HepG2 (cell line): ENCODE results near the gene ZAR1L. TPM values are rescaled to one million over a fixed set of nuclear protein-coding genes. Genes with fewer than 3 reads are reported as not detected.

Experiments used
- ATAC-seq: fragments of 200-7000 bp; cut with Tn5 transposase; 3 replicates; pipeline ENCODE4 v1.9.1; 2020; ENCODE audit warnings: mild to moderate bottlenecking, moderate library complexity
- BruUV-seq: library from RNA; stranded (reverse); fragments of 400-500 nt; replicated peaks from 2 replicates; lab custom pipeline; 2021; lab: Mats Ljungman, UMichigan
- CTCF ChIA-PET: fragments of 300-600 bp; formaldehyde crosslinking; extraction: SDS; loops from one replicate; lab custom pipeline; 2021; ENCODE audit warnings: low total read pairs, inconsistent platforms, low intra/inter-chr PET ratio; lab: Yijun Ruan, JAX
- POLR2A ChIA-PET: fragments of 350-600 bp; sonication (Branson Sonifier 250); formaldehyde crosslinking; loops from one replicate; lab custom pipeline; 2020; ENCODE audit warnings: antibody characterized with exemption, inconsistent platforms; lab: Yijun Ruan, JAX
- DNase-seq: peaks from one replicate; pipeline ENCODE4 v3.0.0-alpha.2; 2015; ENCODE audit warnings: low spot score
- FAIRE-seq: peaks from 3 replicates; lab custom pipeline; 2011; peaks lifted over from hg19 to GRCh38; lab: Jason Lieb, UNC
- H2AFZ ChIP-seq: one replicate; pipeline ENCODE4 v1.6.1; 2011; ENCODE audit warnings: low read length, inconsistent platforms
- H3K27ac ChIP-seq: fragments of 300-600 bp; 3 replicates; pipeline ENCODE4 v1.8.0; 2011; ENCODE audit warnings: mixed run types, mild to moderate bottlenecking, mixed read lengths, low read length, inconsistent platforms; ENCODE audit not compliant: insufficient read depth; ENCODE audit errors: extremely low read length
- H3K27me3 ChIP-seq, 2 experiments: fragments of 200-600 bp in 1 of 2; 2 replicates in 1 of 2; 3 replicates in 1 of 2; pipeline versions ENCODE4 v1.6.0 to v1.8.0; 2011; ENCODE audit warnings: low read length in 2 of 2, mild to moderate bottlenecking in 2 of 2, moderate library complexity in 2 of 2, inconsistent platforms in 1 of 2; ENCODE audit not compliant: insufficient read depth in 2 of 2, control insufficient read depth in 1 of 2
- H3K36me3 ChIP-seq, 2 experiments: fragments of 200-600 bp in 1 of 2; replicated peaks in 1 of 2; 2 replicates in 1 of 2; 3 replicates in 1 of 2; pipeline versions ENCODE4 v1.5.1 to v1.8.0; 2011; ENCODE audit warnings: low read length in 2 of 2, inconsistent platforms in 1 of 2; ENCODE audit not compliant: insufficient read depth in 2 of 2, control insufficient read depth in 1 of 2
- H3K4me1 ChIP-seq: 2 replicates; pipeline ENCODE4 v1.5.1; 2012; ENCODE audit warnings: low read length, inconsistent platforms; ENCODE audit not compliant: insufficient read depth
- H3K4me2 ChIP-seq: 2 replicates; pipeline ENCODE4 v1.6.0; 2011; ENCODE audit warnings: low read depth, low read length, inconsistent platforms
- H3K4me3 ChIP-seq, 3 experiments: fragments of 200-600 bp in 1 of 3; sonication (generic), shearing (Covaris generic) in 1 of 3; replicated peaks in 1 of 3; 2 replicates each; pipeline ENCODE4 v1.5.1; 2011 to 2016; ENCODE audit warnings: low read length in 3 of 3, inconsistent platforms in 2 of 3, low read depth in 2 of 3, mild to moderate bottlenecking in 2 of 3, control low read depth in 1 of 3, mixed read lengths in 1 of 3; ENCODE audit not compliant: insufficient read depth in 1 of 3
- H3K79me2 ChIP-seq: one replicate; pipeline ENCODE4 v1.6.1; 2011; ENCODE audit warnings: low read length, inconsistent platforms; ENCODE audit not compliant: insufficient read depth
- H3K9ac ChIP-seq: 2 replicates; pipeline ENCODE4 v1.6.0; 2011; ENCODE audit warnings: mild to moderate bottlenecking, low read depth, low read length, inconsistent platforms; ENCODE audit not compliant: insufficient read depth
- H3K9me3 ChIP-seq: 2 replicates; pipeline ENCODE4 v1.5.1; 2012; ENCODE audit warnings: mild to moderate bottlenecking, low read length
- H4K20me1 ChIP-seq: 2 replicates; pipeline ENCODE4 v1.6.0; 2011; ENCODE audit warnings: inconsistent platforms, mild to moderate bottlenecking, low read length, moderate library complexity; ENCODE audit not compliant: insufficient read depth
- DMAP1 ChIP-seq: IDR thresholded peaks from 2 replicates; pipeline ENCODE4 v1.6.1; 2016
- SIN3A ChIP-seq: IDR thresholded peaks from 2 replicates; pipeline ENCODE4 v1.6.1; 2011; ENCODE audit warnings: low read depth, mild to moderate bottlenecking, control low read depth, low read length, borderline replicate concordance
- ZBTB40 ChIP-seq, 2 experiments: fragments of 450-650 bp in 1 of 2; sonication (generic) in 1 of 2; formaldehyde crosslinking in 1 of 2; IDR thresholded peaks; 2 replicates each; pipeline versions ENCODE4 v1.6.1 to v1.8.0; 2016 to 2022; ENCODE audit warnings: antibody characterized with exemption in 1 of 2, mild to moderate bottlenecking in 1 of 2, missing genetic modification reagents in 1 of 2
- ZNF142 ChIP-seq: sonication (generic); formaldehyde crosslinking; IDR thresholded peaks from 2 replicates; pipeline ENCODE4 v1.4.0; 2020; ENCODE audit warnings: missing genetic modification reagents
- ZNF564 ChIP-seq: sonication (generic); formaldehyde crosslinking; IDR thresholded peaks from 2 replicates; pipeline ENCODE4 v1.8.1; 2023; ENCODE audit warnings: mild to moderate bottlenecking, missing genetic modification reagents
- ZNF720 ChIP-seq: sonication (generic); formaldehyde crosslinking; IDR thresholded peaks from 2 replicates; pipeline ENCODE4 v1.4.0; 2020; ENCODE audit warnings: missing genetic modification reagents
- ZNF772 ChIP-seq: sonication (generic); formaldehyde crosslinking; IDR thresholded peaks from 2 replicates; pipeline ENCODE4 v1.5.0; 2020; ENCODE audit warnings: mild to moderate bottlenecking, missing genetic modification reagents
- WGBS: methylation state at CpG from one replicate; pipeline ENCODE4 v1.1.6; 2017; ENCODE audit warnings: low lambda C conversion rate; 5-methylcytosine and 5-hydroxymethylcytosine counted together
- in situ Hi-C: cut with HindIII; loops from 2 replicates; pipeline ENCODE4 v1.10.0; 2017; ENCODE audit warnings: low pct_unique_long_range_greater_than_20kb; ENCODE audit not compliant: extremely low pct_ligation_motif_present
- intact Hi-C: fragments of 100-400 bp; cut with micrococcal nuclease; formaldehyde crosslinking; loops from one replicate; pipeline ENCODE4 v1.10.0; 2022; ENCODE audit not compliant: unreplicated experiment
- polyA plus RNA-seq, 8 experiments: library from polyadenylated mRNA; depleted of rRNA in 3 of 8; stranded (reverse) in 7 of 8; unstranded in 1 of 8; fragments of >200 nt; fragmentation: Illumina TruSeq in 4 of 8; extraction: Trizol in 4 of 8; gene quantifications; 2 replicates each; pipeline versions ENCODE4 v1.2.1 to v1.2.3, GENCODE V29; 2011 to 2016; ENCODE audit warnings: low read depth in 4 of 8, missing spikeins in 1 of 8, mixed read lengths in 1 of 8; ENCODE audit not compliant: insufficient read depth in 1 of 8
- total RNA-seq, 5 experiments: library from RNA; depleted of rRNA; stranded (reverse); fragments of >200 nt; fragmentation: Illumina TruSeq; extraction: Trizol; gene quantifications; 2 replicates each; pipeline ENCODE4 v1.2.3, GENCODE V29; 2016; ENCODE audit warnings: low read depth in 1 of 5

ZAR1L gene
- total and polyA plus RNA-seq, 2 of the 13 experiments (the other 11 are each of a cell fraction or from before 2014, with no cell fraction given), result 0.09 TPM; not detected in 1

GRCh38 chr13:32309312-32310133 is 5.6 kb downstream of the ZAR1L start:
- H3K27ac ChIP-seq, result peak overlapping the region; percentile 19
- FAIRE-seq (no peak), ATAC-seq (peak; percentile 84), DNase-seq (no peak)
- 33% methylated on average over 10 of the region's 10 CpGs for WGBS
- CTCF ChIA-PET, result interaction anchor here (1.2 to 3.8 kb wide), 5 partner anchors 41 to 400 kb away, joined by 5 to 51 read pairs (median 8); no protein-coding TSS in a partner anchor
- no TSS peak for BruUV-seq
- peak overlapping the region in 2 of 3 experiments; percentile 41 to 44; a peak in 3 of 6 replicates for H3K4me3 ChIP-seq
- H4K20me1 ChIP-seq, result no peaks in the 10 kb centered on the region
- no peaks in the 10 kb centered on the region for H3K79me2 ChIP-seq
- POLR2A ChIA-PET, result no interaction called here
- peaks cover 26% of the 10 kb centered on the region for H3K4me1 ChIP-seq
- H3K4me2 ChIP-seq, result peak overlapping the region; percentile 76
- H3K9ac ChIP-seq, result peak overlapping the region; percentile 19; the same call in 1 of the 2 replicates
- H3K27me3 ChIP-seq, result no peaks in the 10 kb centered on the region
- H3K9me3 ChIP-seq, result no peaks in the 10 kb centered on the region
- H2AFZ ChIP-seq, result peak overlapping the region; percentile 100
- no peaks in the 10 kb centered on the region for H3K36me3 ChIP-seq
- intact Hi-C loops, result loop anchor here (1.0 kb wide), 3 partner anchors 63 to 308 kb away; no protein-coding TSS in a partner anchor
- in situ Hi-C loops, result loop anchor here (5.0 kb wide), 2 partner anchors 62 to 292 kb away; no protein-coding TSS in a partner anchor
- TF ChIP-seq ZNF564 (CRISPR knock-in tag), result no peak
- TF ChIP-seq DMAP1, result no peak
- TF ChIP-seq ZNF720 (CRISPR knock-in tag), result no peak
- no peak for TF ChIP-seq ZBTB40 (IDR thresholded peaks at IDR 0.05)
- no peak for TF ChIP-seq ZBTB40 (CRISPR knock-in tag; IDR thresholded peaks at IDR 0.05)
- no peak for TF ChIP-seq SIN3A
- TF ChIP-seq ZNF772 (CRISPR knock-in tag), result no peak
- no peak for TF ChIP-seq ZNF142
